C4-2B (cell line): Measurements from ENCODE around the gene GRIP1.

Experiments used
- H3K27ac ChIP-seq: fragments of 450-650 bp; 2 replicates; pipeline ENCODE4 v1.5.1; 2017
- ZFX ChIP-seq: fragments of 450-650 bp; IDR thresholded peaks from 2 replicates; pipeline ENCODE4 v1.6.1; 2017
- TF ChIP-seq, protein P1 (sequence below): fragments of 450-650 bp; conservative IDR thresholded peaks from 2 replicates; pipeline ENCODE4 v1.5.1; 2017; ENCODE audit warnings: mild to moderate bottlenecking

Gene GRIP1

DNA sequence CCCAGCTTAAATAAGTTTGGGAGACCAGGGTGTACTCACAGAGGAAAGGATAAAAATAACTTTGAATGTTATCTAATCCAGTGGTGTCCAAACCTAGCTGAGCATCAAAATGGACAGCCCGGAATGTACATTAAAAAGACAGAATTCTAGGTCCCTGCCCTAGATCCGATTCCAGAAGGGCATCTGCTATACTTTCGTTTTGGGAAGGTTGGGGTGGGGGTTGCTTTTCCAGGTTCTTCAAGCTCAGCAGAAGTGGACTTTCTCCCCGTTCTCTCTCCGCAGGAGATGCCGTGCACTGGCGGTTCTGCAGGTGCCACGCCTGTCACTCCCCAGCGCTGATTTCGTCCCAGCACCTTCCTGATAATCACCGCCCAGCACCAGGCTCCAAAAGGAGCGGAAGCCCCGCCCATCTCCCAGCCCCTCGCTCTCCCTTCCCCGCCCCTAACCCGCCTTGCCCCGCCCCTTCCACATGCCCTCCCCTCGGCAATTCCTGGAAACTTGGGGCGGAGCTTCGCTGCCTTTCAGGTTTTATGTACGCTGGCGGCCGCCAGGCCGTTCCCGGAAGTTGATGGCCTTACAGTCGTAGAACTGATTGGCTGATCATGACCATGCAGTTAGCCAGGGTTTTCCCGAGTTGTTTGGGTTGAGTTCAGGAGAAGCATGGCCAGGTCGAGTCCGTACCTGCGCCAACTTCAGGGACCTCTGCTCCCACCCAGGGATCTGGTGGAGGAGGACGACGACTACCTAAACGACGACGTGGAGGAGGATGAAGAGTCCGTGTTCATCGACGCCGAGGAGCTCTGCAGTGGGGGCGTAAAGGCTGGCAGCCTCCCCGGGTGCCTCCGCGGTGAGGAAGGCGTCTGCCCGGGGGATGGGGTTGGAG is 376.7 kb downstream of the GRIP1 start, which contains the start of gene HELB:
Gene HELB, plus strand, starts transcription at position 550 of the 883 bp plus-strand sequence. Its CDS starts 111 bp downstream, at position 661.
- H3K27ac ChIP-seq = peak within 1 kb of the TSS; percentile 53
- TF ChIP-seq, protein P1, sequence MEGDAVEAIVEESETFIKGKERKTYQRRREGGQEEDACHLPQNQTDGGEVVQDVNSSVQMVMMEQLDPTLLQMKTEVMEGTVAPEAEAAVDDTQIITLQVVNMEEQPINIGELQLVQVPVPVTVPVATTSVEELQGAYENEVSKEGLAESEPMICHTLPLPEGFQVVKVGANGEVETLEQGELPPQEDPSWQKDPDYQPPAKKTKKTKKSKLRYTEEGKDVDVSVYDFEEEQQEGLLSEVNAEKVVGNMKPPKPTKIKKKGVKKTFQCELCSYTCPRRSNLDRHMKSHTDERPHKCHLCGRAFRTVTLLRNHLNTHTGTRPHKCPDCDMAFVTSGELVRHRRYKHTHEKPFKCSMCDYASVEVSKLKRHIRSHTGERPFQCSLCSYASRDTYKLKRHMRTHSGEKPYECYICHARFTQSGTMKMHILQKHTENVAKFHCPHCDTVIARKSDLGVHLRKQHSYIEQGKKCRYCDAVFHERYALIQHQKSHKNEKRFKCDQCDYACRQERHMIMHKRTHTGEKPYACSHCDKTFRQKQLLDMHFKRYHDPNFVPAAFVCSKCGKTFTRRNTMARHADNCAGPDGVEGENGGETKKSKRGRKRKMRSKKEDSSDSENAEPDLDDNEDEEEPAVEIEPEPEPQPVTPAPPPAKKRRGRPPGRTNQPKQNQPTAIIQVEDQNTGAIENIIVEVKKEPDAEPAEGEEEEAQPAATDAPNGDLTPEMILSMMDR = no peak
- no peak for TF ChIP-seq ZFX

DNA sequence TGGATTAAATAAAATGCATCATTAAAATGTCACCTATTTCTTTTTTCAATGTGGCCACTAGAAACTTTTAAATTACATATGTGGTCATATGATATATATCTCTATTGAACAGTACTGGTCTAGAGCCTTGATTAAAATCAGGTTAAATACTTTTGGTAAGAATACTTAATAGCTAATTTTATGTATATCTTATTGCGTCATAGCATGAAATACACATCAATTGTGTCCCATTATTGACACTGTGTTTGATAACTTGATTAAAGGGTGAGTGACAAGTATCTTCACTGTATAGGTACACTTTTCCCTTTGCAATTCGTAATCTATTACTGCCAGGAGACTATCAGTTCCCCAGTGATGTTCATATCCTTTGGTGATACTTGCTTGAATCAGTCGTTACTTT is 381.0 kb downstream of the GRIP1 start:
- TF ChIP-seq, protein P1 = no peak
- TF ChIP-seq ZFX = no peak
- no peak overlapping the region for H3K27ac ChIP-seq
